Glomerular endothelial cell (primary cell): ENCODE data around the gene GAP43. TPM values are rescaled to one million over a fixed set of nuclear protein-coding genes. Genes with fewer than 3 reads are reported as not detected.

ENCODE experiments used
- DNase-seq: peaks from one replicate; pipeline ENCODE4 v3.0.0-alpha.2; 2011; ENCODE audit warnings: low read depth, low spot score; ENCODE audit errors: extremely low read depth
- total RNA-seq: library from RNA; depleted of rRNA; stranded (reverse); fragments of >200 nt; gene quantifications from 2 replicates; pipeline ENCODE4 v1.2.3, GENCODE V29; 2015

Gene GAP43
- total RNA-seq, result 0.18 TPM in 1 of 2 replicates, not detected in the other

GRCh38 chr3:115623044-115623868, at the start of gene GAP43:
Gene GAP43 (plus strand): TSS chr3:115623510. CDS start chr3:115623690, 180 bp downstream.
- no peak for DNase-seq

GRCh38 chr3:115576325-115576875, 46.9 kb upstream of the GAP43 start:
- no peak for DNase-seq

GRCh38 chr3:115577000-115577399, 46.3 kb upstream of the GAP43 start:
- no peak for DNase-seq

GRCh38 chr3:115578331-115578730, 45.0 kb upstream of the GAP43 start:
- no peak for DNase-seq

- DNase-seq, result no peak
These were observed 42.7 kb upstream of the GAP43 start for GRCh38 chr3:115580566-115580965.

- no peak for DNase-seq
These were observed 41.8 kb upstream of the GAP43 start for GRCh38 chr3:115581362-115582135.

GRCh38 chr3:115588201-115589115, 34.9 kb upstream of the GAP43 start:
- no peak for DNase-seq

GRCh38 chr3:115590873-115591272, 32.4 kb upstream of the GAP43 start:
- DNase-seq, result no peak

- DNase-seq, result no peak
These were observed 27.6 kb upstream of the GAP43 start for GRCh38 chr3:115595611-115596275.

- DNase-seq, result no peak
These were observed 25.1 kb upstream of the GAP43 start for GRCh38 chr3:115598216-115598615.

- DNase-seq, result no peak
These were observed 21.1 kb upstream of the GAP43 start for GRCh38 chr3:115602194-115602593.

- DNase-seq, result no peak
These were observed 11.7 kb upstream of the GAP43 start for GRCh38 chr3:115611630-115612029.

- no peak for DNase-seq
These were observed 8.1 kb upstream of the GAP43 start for GRCh38 chr3:115615001-115615814.

GRCh38 chr3:115616461-115616860, 6.8 kb upstream of the GAP43 start:
- no peak for DNase-seq

GRCh38 chr3:115617591-115617990, 5.7 kb upstream of the GAP43 start:
- no peak for DNase-seq

GRCh38 chr3:115624029-115624741, 875 bp downstream of the GAP43 start:
- no peak for DNase-seq

- DNase-seq, result no peak
These were observed 1.6 kb downstream of the GAP43 start for GRCh38 chr3:115624901-115625300.

GRCh38 chr3:115626006-115626409, 2.7 kb downstream of the GAP43 start:
- DNase-seq, result no peak

- DNase-seq, result no peak
These were observed 3.4 kb downstream of the GAP43 start for GRCh38 chr3:115626721-115627120.
